ENCODE measurements around the gene SHLD1. TPM values are rescaled to one million over a fixed set of nuclear protein-coding genes. Genes with fewer than 3 reads are reported as not detected.

The SHLD1 gene
- total RNA-seq, 1 experiment from 2014 or later = 5.9 TPM

- ChIA-PET CTCF (no interaction called here), POLR2A (ENCODE audit: unreplicated experiment) (no interaction called here)
- Histone ChIP-seq H2AFZ (no peak overlapping the region), H3K4me2 (no peak overlapping the region), H4K20me1 (ENCODE audit: insufficient read depth) (no peaks in the 10 kb centered on the region), H3K9me2 (ENCODE audit: insufficient read depth) (no peaks in the 10 kb centered on the region), H3F3A (ENCODE audit: insufficient read depth, low read depth) (no peaks in the 10 kb centered on the region), H3K4me1 (replicated peaks; ENCODE audit: insufficient read depth) (peaks cover 4% of the 10 kb centered on the region; the same call in 1 of the 2 replicates), H3K79me2 (ENCODE audit: low read depth) (no peaks in the 10 kb centered on the region), H3K9me3 (ENCODE audit: insufficient read depth, low read depth) (no peaks in the 10 kb centered on the region), H3K4me3 (no peak overlapping the region), H3K27ac (no peak overlapping the region), H3K27me3 (ENCODE audit: insufficient read depth, low read depth) (no peaks in the 10 kb centered on the region), H3K36me3 (ENCODE audit: low read depth) (no peaks in the 10 kb centered on the region)
- BruUV-seq (replicated peaks) = no TSS peak
- intact Hi-C loops (cut with micrococcal nuclease; ENCODE audit: unreplicated experiment) = no loop called here
- TF ChIP-seq EZH2 (IDR thresholded peaks at IDR 0.05; ENCODE audit: low read depth) (no peak), CTCF (conservative IDR thresholded peaks at IDR 0.05) (no peak)
- DNase-seq = no peak
Observed at GRCh38 chr20:5820738-5821137, 70.5 kb downstream of the SHLD1 start.

- H3K79me2 ChIP-seq (ENCODE audit: low read depth) = no peaks in the 10 kb centered on the region
- peaks cover 4% of the 10 kb centered on the region; the same call in 1 of the 2 replicates for H3K4me1 ChIP-seq (replicated peaks; ENCODE audit: insufficient read depth)
- no peaks in the 10 kb centered on the region for H3K27me3 ChIP-seq (ENCODE audit: insufficient read depth, low read depth)
- no peaks in the 10 kb centered on the region for H4K20me1 ChIP-seq (ENCODE audit: insufficient read depth)
- POLR2A ChIA-PET (ENCODE audit: unreplicated experiment) = no interaction called here
- no peaks in the 10 kb centered on the region for H3K36me3 ChIP-seq (ENCODE audit: low read depth)
- intact Hi-C loops (cut with micrococcal nuclease; ENCODE audit: unreplicated experiment) = no loop called here
- CTCF ChIA-PET = interaction anchor here (0.5 kb wide), 1 partner anchor 202 kb away, joined by 3 read pairs; no protein-coding TSS in a partner anchor
- TF ChIP-seq EZH2 (IDR thresholded peaks at IDR 0.05; ENCODE audit: low read depth) (no peak), CTCF (conservative IDR thresholded peaks at IDR 0.05) (no peak)
- H3K4me3 ChIP-seq = no peak overlapping the region
- no peaks in the 10 kb centered on the region for H3K9me2 ChIP-seq (ENCODE audit: insufficient read depth)
- no peaks in the 10 kb centered on the region for H3K9me3 ChIP-seq (ENCODE audit: insufficient read depth, low read depth)
- H3K27ac ChIP-seq = no peak overlapping the region
- no peaks in the 10 kb centered on the region for H3F3A ChIP-seq (ENCODE audit: insufficient read depth, low read depth)
- DNase-seq = no peak
- no peak overlapping the region for H2AFZ ChIP-seq
- no TSS peak for BruUV-seq (replicated peaks)
- H3K4me2 ChIP-seq = no peak overlapping the region
Observed at GRCh38 chr20:5821627-5822215, 71.5 kb downstream of the SHLD1 start.

- Histone ChIP-seq H2AFZ (no peak overlapping the region), H3K4me2 (no peak overlapping the region), H3K27ac (no peak overlapping the region), H3K79me2 (ENCODE audit: low read depth) (no peaks in the 10 kb centered on the region), H3K27me3 (ENCODE audit: insufficient read depth, low read depth) (no peaks in the 10 kb centered on the region), H3K9me3 (ENCODE audit: insufficient read depth, low read depth) (no peaks in the 10 kb centered on the region), H3F3A (ENCODE audit: insufficient read depth, low read depth) (no peaks in the 10 kb centered on the region), H3K4me1 (replicated peaks; ENCODE audit: insufficient read depth) (peaks cover 4% of the 10 kb centered on the region; the same call in 1 of the 2 replicates), H3K4me3 (no peak overlapping the region), H3K36me3 (ENCODE audit: low read depth) (no peaks in the 10 kb centered on the region), H4K20me1 (ENCODE audit: insufficient read depth) (no peaks in the 10 kb centered on the region), H3K9me2 (ENCODE audit: insufficient read depth) (no peaks in the 10 kb centered on the region)
- intact Hi-C loops (cut with micrococcal nuclease; ENCODE audit: unreplicated experiment) = no loop called here
- no peak for DNase-seq
- BruUV-seq (replicated peaks) = no TSS peak
- POLR2A ChIA-PET (ENCODE audit: unreplicated experiment) = no interaction called here
- CTCF ChIA-PET = no interaction called here
- TF ChIP-seq EZH2 (IDR thresholded peaks at IDR 0.05; ENCODE audit: low read depth) = no peak
- TF ChIP-seq CTCF (conservative IDR thresholded peaks at IDR 0.05) = no peak
Observed at GRCh38 chr20:5822569-5822968, 72.4 kb downstream of the SHLD1 start.

All from PC-9 (cell line).